Glutamatergic neuron (in vitro differentiated cells): Measurements from ENCODE around the gene SLC26A9. TPM values are rescaled to one million over a fixed set of nuclear protein-coding genes. Genes with fewer than 3 reads are reported as not detected.
A peak's percentile ranks its signal among the peaks of the same experiment; 100 is the strongest.

Experiments
- DNase-seq: peaks from one replicate; pipeline ENCODE4 v3.0.0; 2022
- H3K27ac Mint-ChIP-seq: one replicate; pipeline ENCODE4 v1.8.0; 2020; ENCODE audit warnings: mild to moderate bottlenecking, mixed read lengths, inconsistent platforms; ENCODE audit not compliant: unreplicated experiment
- H3K27me3 Mint-ChIP-seq: one replicate; pipeline ENCODE4 v1.8.0; 2020; ENCODE audit warnings: mild to moderate bottlenecking, moderate library complexity, mixed read lengths, inconsistent platforms; ENCODE audit not compliant: unreplicated experiment
- H3K36me3 Mint-ChIP-seq: one replicate; pipeline ENCODE4 v1.8.0; 2020; ENCODE audit warnings: mild to moderate bottlenecking, mixed read lengths, inconsistent platforms; ENCODE audit not compliant: unreplicated experiment
- H3K4me1 Mint-ChIP-seq: one replicate; pipeline ENCODE4 v1.8.0; 2020; ENCODE audit warnings: mild to moderate bottlenecking, low read depth, mixed read lengths, inconsistent platforms; ENCODE audit not compliant: unreplicated experiment
- H3K4me3 Mint-ChIP-seq: one replicate; pipeline ENCODE4 v1.8.0; 2020; ENCODE audit warnings: mild to moderate bottlenecking, mixed read lengths, inconsistent platforms; ENCODE audit not compliant: unreplicated experiment
- H3K9me3 Mint-ChIP-seq: one replicate; pipeline ENCODE4 v1.8.0; 2020; ENCODE audit warnings: mild to moderate bottlenecking, moderate library complexity, mixed read lengths, inconsistent platforms; ENCODE audit not compliant: unreplicated experiment
- total RNA-seq: library from RNA; stranded (reverse); fragmentation: NEBNext Ultra II Directional; extraction: Animal tissue kit (Norgen Biotek cat#: 25700); gene quantifications from one replicate; pipeline ENCODE4 v1.2.1, GENCODE V29; 2021; ENCODE audit not compliant: unreplicated experiment
- TF ChIP-seq, protein P1 (sequence below): fragments of 200-600 bp; sonication (generic); IDR thresholded peaks from one replicate; pipeline ENCODE4 v1.5.0; 2021; ENCODE audit not compliant: partially characterized antibody, unreplicated experiment

SLC26A9 gene
- total RNA-seq, 1 donor from 2014 or later: not detected

DNA sequence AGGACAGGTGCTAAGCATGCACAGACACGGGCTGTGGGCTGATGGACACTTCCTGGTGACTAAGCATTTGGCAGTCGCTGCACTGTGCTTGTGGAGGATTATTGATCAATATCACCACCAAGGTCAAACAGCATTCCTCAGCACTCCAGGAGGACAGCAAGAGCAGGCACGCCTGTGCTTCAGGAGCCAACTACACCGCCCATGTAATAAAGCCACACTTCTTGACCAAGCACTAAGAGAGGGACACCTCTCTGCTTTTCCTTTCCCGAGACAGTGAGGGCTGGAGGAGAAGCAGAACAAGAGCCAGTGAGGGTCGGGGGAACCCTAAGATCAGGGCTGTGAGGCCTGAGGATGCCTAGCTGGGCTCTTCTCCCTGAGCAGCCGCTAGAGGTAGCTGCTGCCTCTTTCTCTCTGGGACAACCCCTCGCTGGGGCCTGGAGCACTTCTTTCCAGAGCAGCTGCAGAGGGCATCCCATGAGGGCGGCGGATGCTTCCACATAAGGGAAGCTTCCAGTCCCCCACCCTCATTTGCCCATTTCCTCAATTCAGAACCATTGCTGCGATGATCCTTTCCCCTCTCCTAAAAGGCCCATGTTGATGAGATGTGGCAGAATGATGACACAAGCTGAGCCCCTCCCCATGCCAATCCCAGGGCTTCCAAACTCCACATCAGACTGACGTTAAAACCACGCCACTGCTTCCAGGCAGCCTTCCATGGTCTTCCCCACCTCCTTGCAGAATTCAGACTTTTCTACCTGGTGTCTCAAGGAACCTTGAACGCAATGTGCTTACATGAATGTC lies 40.9 kb upstream of the SLC26A9 start:
- no peak overlapping the region for H3K27ac Mint-ChIP-seq
- no peak overlapping the region for H3K4me3 Mint-ChIP-seq
- H3K4me1 Mint-ChIP-seq: peaks cover 2% of the 10 kb centered on the region
- H3K36me3 Mint-ChIP-seq: peaks cover 7% of the 10 kb centered on the region
- H3K27me3 Mint-ChIP-seq: peaks cover 4% of the 10 kb centered on the region
- H3K9me3 Mint-ChIP-seq: no peaks in the 10 kb centered on the region
- TF ChIP-seq, protein P1, sequence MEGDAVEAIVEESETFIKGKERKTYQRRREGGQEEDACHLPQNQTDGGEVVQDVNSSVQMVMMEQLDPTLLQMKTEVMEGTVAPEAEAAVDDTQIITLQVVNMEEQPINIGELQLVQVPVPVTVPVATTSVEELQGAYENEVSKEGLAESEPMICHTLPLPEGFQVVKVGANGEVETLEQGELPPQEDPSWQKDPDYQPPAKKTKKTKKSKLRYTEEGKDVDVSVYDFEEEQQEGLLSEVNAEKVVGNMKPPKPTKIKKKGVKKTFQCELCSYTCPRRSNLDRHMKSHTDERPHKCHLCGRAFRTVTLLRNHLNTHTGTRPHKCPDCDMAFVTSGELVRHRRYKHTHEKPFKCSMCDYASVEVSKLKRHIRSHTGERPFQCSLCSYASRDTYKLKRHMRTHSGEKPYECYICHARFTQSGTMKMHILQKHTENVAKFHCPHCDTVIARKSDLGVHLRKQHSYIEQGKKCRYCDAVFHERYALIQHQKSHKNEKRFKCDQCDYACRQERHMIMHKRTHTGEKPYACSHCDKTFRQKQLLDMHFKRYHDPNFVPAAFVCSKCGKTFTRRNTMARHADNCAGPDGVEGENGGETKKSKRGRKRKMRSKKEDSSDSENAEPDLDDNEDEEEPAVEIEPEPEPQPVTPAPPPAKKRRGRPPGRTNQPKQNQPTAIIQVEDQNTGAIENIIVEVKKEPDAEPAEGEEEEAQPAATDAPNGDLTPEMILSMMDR: peak; percentile 38
- DNase-seq: peak; percentile 74

DNA sequence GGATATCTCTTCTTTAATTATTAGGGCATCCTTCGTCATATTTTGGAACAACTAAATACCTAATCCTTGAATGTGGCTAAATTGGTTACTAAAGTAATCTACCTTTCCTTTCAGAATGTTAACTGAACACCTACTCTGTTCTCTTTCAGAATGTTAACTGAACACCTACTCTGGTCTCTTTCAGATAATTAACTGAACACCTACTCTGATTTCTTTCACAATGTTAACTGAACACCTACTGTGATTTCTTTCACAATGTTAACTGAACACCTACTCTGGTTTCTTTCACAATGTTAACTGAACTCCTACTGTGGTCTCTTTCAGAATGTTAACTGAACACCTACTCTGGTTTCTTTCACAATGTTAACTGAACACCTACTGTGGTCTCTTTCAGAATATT lies 38.0 kb upstream of the SLC26A9 start:
- Mint-ChIP-seq H3K36me3 (peaks cover 7% of the 10 kb centered on the region), H3K27me3 (peaks cover 7% of the 10 kb centered on the region), H3K4me3 (no peak overlapping the region), H3K9me3 (no peaks in the 10 kb centered on the region), H3K4me1 (peaks cover 13% of the 10 kb centered on the region), H3K27ac (no peak overlapping the region)
- no peak for DNase-seq
- TF ChIP-seq, protein P1: no peak

DNA sequence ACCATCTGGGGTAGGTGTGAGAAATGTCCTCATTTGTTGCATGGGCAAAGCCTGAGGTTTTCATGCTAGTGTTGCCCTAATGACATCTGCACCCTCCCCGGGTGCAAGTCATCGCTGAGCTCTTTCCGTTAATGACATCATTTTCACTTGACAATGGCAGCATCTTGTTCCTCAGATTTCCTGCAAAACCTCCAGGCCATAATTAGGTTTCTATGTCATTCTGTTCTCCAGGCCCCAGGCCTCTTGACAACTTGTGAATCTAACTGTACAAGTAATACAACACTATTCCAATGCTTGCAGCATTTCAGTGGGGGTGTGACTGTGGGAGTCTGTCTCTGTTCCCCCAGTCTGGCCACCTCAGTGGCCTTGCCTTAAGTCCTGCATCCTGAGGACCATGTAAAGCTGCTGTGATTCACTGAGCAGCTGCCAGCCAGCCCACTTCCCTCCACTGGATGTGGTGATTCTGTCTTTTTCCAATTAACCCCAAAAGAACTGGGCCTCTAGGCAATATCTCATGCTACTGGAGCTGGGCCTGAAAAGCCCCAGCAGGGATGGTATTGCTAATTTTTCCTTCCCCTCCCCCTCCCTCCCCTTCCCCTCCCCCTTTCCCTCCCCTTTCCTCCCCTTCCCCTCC lies 37.1 kb upstream of the SLC26A9 start:
- H3K9me3 Mint-ChIP-seq: no peaks in the 10 kb centered on the region
- H3K36me3 Mint-ChIP-seq: peaks cover 7% of the 10 kb centered on the region
- TF ChIP-seq, protein P1: no peak
- no peak overlapping the region for H3K4me3 Mint-ChIP-seq
- H3K4me1 Mint-ChIP-seq: peaks cover 14% of the 10 kb centered on the region
- peaks cover 7% of the 10 kb centered on the region for H3K27me3 Mint-ChIP-seq
- peak; percentile 11 for DNase-seq
- H3K27ac Mint-ChIP-seq: no peak overlapping the region

DNA sequence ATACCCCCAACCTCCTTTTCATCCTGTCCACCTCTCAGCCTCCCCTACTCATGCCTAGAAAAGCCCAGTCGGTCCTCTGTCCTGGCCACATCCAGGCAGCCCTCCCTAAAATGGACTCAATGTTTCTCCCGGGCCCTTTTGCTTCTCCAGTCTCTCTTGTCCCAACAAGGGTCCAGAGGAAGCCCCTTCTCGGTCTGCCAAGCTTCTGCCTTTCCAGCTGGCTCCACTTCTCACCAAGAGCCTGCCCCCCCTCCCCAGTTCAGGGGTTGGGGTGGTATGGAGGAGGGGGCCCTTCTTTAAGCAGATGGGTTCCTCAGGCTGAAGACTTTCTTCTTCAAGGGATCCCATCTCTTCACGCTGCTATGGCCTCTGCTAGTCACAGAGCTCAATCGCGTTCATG lies 36.0 kb upstream of the SLC26A9 start:
- H3K27me3 Mint-ChIP-seq: peaks cover 5% of the 10 kb centered on the region
- TF ChIP-seq, protein P1: no peak
- DNase-seq: no peak
- H3K4me1 Mint-ChIP-seq: peaks cover 12% of the 10 kb centered on the region
- no peaks in the 10 kb centered on the region for H3K9me3 Mint-ChIP-seq
- no peak overlapping the region for H3K4me3 Mint-ChIP-seq
- H3K27ac Mint-ChIP-seq: no peak overlapping the region
- H3K36me3 Mint-ChIP-seq: peaks cover 7% of the 10 kb centered on the region

DNA sequence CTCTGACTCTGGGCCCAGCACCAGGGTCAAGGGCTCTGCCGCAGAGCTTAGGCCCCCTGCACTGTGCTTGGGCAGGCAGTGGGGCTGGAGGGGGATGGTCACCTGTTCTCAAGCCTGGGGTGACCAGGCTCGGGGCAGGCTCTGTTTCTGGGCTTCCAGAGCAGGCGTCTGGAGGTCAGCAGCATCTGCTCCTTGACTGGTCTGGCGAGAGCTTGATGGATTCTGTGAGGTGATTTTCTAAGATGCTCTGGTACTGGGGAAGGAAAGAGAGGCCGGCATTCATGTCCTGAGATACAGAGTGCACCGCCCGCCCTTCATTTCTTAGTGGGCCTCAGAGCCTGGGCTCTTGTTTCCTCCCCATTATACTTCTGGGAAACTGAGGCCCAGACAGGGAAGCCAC lies 35.4 kb upstream of the SLC26A9 start:
- Mint-ChIP-seq H3K9me3 (peaks cover 1% of the 10 kb centered on the region), H3K4me1 (peaks cover 12% of the 10 kb centered on the region), H3K27me3 (peaks cover 5% of the 10 kb centered on the region), H3K4me3 (no peak overlapping the region), H3K27ac (no peak overlapping the region), H3K36me3 (peaks cover 7% of the 10 kb centered on the region)
- DNase-seq: no peak
- TF ChIP-seq, protein P1: no peak
